Activated T-helper 1 cell treated with anti-CD3 and anti-CD28 coated beads, Interleukin-12 subunit alpha, Interleukin-12 subunit beta, Interleukin-2, Interleukin-4 antibody, amounts not matched to agents 30 ng/mL and 10 ng/mL and 1 ng/mL, durations not matched to agents 14 hours and 24 hours and 36 hours (primary cell): ENCODE results near the gene ARMC12. TPM values are rescaled to one million over a fixed set of nuclear protein-coding genes. Genes with fewer than 3 reads are reported as not detected.
A peak's percentile ranks its signal among the peaks of the same experiment; 100 is the strongest.
"Not testable (repeated sequence)": the region's sequence is repeated elsewhere in the genome, so short reads cannot be mapped to it uniquely, and the experiment has no call there.

Source experiments
- DNase-seq: peaks from one replicate; pipeline ENCODE4 v3.0.0; 2021; ENCODE audit warnings: low spot score
- H3K27ac Mint-ChIP-seq: one replicate; pipeline ENCODE4 v1.8.0; 2021; ENCODE audit warnings: mild to moderate bottlenecking, mixed read lengths
- H3K27me3 Mint-ChIP-seq: one replicate; pipeline ENCODE4 v1.8.0; 2022; ENCODE audit warnings: mild to moderate bottlenecking, moderate library complexity, mixed read lengths; ENCODE audit not compliant: insufficient read depth
- H3K36me3 Mint-ChIP-seq: one replicate; pipeline ENCODE4 v1.8.0; 2021; ENCODE audit warnings: low read depth, mixed read lengths
- H3K4me1 Mint-ChIP-seq: one replicate; pipeline ENCODE4 v1.8.0; 2021; ENCODE audit warnings: low read depth, mixed read lengths
- H3K4me3 Mint-ChIP-seq: one replicate; pipeline ENCODE4 v1.8.0; 2021; ENCODE audit warnings: mild to moderate bottlenecking, moderate library complexity, mixed read lengths
- H3K9me3 Mint-ChIP-seq: one replicate; pipeline ENCODE4 v1.8.0; 2021; ENCODE audit warnings: mixed read lengths
- intact Hi-C: fragments of 100-400 bp; cut with micrococcal nuclease; formaldehyde crosslinking; loops from one replicate; pipeline ENCODE4 v1.15.1; 2024
- total RNA-seq: library from RNA; stranded (reverse); gene quantifications from 2 replicates; pipeline ENCODE4 v1.2.3, GENCODE V29; 2022

ARMC12 gene, protein sequence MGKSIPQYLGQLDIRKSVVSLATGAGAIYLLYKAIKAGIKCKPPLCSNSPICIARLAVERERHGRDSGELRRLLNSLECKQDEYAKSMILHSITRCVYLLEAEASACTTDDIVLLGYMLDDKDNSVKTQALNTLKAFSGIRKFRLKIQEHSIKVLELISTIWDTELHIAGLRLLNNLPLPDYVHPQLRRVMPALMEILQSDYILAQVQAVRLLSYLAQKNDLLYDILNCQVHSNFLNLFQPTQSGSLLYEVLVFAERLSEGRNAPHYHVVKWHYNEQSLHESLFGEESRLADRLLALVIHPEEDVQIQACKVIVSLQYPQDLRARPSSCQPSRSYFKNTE
- 0.24 and 0.41 TPM in 2 replicates for total RNA-seq

GRCh38 chr6:35736982-35737412 lies at the start of gene ARMC12:
Gene ARMC12, plus strand, starts transcription at chr6:35737032. Its CDS starts 77 bp downstream, at chr6:35737109.
- intact Hi-C loops = loop anchor here (1.0 to 5.0 kb wide), 7 partner anchors 51 to 442 kb away; partner anchors contain the start of gene PPARD
- H3K4me3 Mint-ChIP-seq = no peak within 1 kb of the TSS
- peak within 1 kb of the TSS; percentile 66 for H3K27ac Mint-ChIP-seq
- no peaks in the 10 kb centered on the region for H3K36me3 Mint-ChIP-seq
- no peaks in the 10 kb centered on the region for H3K27me3 Mint-ChIP-seq
- DNase-seq = no peak
- H3K4me1 Mint-ChIP-seq = peaks cover 38% of the 10 kb centered on the region
- no peaks in the 10 kb centered on the region for H3K9me3 Mint-ChIP-seq

GRCh38 chr6:35687658-35688604 lies 48.9 kb upstream of the ARMC12 start:
- Mint-ChIP-seq H3K4me3 (peak overlapping the region; percentile 97), H3K27ac (peak overlapping the region; percentile 95), H3K9me3 (no peaks in the 10 kb centered on the region), H3K4me1 (peaks cover 24% of the 10 kb centered on the region), H3K36me3 (peaks cover 4% of the 10 kb centered on the region), H3K27me3 (peaks cover 2% of the 10 kb centered on the region)
- intact Hi-C loops = loop anchor here (1.0 to 10.0 kb wide), 5 partner anchors 22 to 507 kb away; partner anchors contain the start of gene BRPF3
- DNase-seq = peak; percentile 36

GRCh38 chr6:35688605-35689322 lies 48.1 kb upstream of the ARMC12 start, which contains the start of gene FKBP5:
Gene FKBP5, minus strand, starts transcription at chr6:35688915. Its CDS starts 46,091 bp downstream, at chr6:35642824.
- Mint-ChIP-seq H3K36me3 (peaks cover 4% of the 10 kb centered on the region), H3K9me3 (no peaks in the 10 kb centered on the region), H3K4me1 (peaks cover 24% of the 10 kb centered on the region), H3K4me3 (peak within 1 kb of the TSS; percentile 97), H3K27me3 (peaks cover 2% of the 10 kb centered on the region), H3K27ac (peak within 1 kb of the TSS; percentile 95)
- DNase-seq = peak; percentile 87
- intact Hi-C loops = loop anchor here (1.0 to 10.0 kb wide), 4 partner anchors 22 to 506 kb away; partner anchors contain the start of gene BRPF3

DNA sequence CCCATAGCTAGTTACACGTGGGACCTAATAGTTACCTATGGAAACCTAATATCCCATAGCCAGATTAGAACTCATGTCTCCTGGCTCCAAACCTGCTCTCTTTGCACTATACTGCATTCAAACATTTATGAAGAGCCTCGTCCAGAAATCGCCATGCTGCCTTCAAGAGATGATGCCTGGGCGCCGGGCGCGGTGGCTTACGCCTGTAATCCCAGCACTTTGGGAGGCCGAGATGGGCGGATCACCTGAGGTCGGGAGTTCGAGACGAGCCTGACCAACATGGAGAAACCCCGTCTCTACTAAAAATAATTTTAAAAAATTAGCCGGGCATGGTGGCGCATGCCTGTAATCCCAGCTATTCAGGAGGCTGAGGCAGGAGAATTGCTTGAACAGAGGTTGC lies 46.8 kb upstream of the ARMC12 start:
- DNase-seq, H3K9me3 Mint-ChIP-seq, intact Hi-C loops, H3K36me3 Mint-ChIP-seq, H3K27ac Mint-ChIP-seq, H3K27me3 Mint-ChIP-seq: not testable (repeated sequence)
- Mint-ChIP-seq H3K4me1 (peaks cover 30% of the 10 kb centered on the region), H3K4me3 (peak overlapping the region; percentile 5)

DNA sequence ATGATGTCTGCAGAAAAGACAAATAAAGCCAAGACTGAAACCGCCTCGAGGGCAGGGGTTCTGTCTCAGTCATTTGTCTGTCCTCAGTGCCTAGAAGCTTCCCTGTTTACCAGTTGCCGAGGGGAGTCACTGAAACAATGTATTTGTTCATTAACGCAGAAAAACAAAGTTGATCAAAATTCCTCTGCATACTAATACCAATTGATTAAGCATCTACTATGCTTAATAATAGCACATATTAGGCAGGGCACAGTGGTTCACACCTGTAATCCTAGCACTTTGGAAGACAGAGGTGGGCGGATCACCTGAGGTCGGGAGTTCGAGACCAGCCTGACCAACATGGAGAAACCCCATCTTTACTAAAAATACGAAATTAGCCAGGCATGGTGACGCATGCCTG lies 46.3 kb upstream of the ARMC12 start:
- Mint-ChIP-seq H3K4me1 (peaks cover 30% of the 10 kb centered on the region), H3K4me3 (no peak overlapping the region), H3K9me3 (peaks cover 5% of the 10 kb centered on the region), H3K27me3 (peaks cover 2% of the 10 kb centered on the region), H3K36me3 (peaks cover 4% of the 10 kb centered on the region), H3K27ac (no peak overlapping the region)
- no peak for DNase-seq
- intact Hi-C loops = no loop called here

DNA sequence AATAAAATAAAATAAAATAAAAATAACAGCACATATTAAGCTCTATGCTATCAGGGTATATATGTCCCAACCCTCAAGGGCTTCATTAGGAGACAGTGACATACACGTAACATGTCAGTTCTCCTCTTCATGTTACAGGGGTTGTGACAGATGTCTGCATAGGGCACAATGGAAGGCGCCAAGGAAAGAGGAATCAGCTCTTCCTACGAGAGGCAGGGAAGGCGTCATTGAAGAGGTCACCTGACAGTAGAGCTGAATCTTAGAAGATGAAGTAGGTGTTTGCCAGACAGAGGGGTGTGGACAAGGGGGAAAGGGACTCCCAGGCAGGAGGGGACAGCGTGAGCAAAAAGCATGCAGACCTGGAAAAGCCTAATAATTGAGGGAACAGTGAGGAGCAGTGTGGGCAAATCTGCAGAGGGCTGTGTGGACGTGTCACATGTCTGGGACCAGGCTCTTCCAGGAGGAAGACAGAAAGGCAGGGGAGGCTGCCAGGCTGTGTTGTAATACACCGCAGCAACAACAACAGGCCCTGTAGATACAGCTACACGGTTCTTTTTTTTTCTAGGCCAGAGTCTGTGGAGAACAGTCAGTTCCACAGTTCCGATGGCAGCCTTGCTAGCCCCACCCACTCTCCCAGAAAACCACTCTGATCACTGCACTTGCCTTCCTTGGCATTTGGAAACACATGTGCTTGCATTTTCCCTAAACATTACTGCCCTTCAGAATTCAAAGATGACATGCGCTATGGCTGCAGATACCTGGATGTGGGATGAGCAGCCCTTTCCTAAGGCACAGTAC lies 45.6 kb upstream of the ARMC12 start:
- intact Hi-C loops = no loop called here
- peaks cover 30% of the 10 kb centered on the region for H3K4me1 Mint-ChIP-seq
- no peak overlapping the region for H3K4me3 Mint-ChIP-seq

DNA sequence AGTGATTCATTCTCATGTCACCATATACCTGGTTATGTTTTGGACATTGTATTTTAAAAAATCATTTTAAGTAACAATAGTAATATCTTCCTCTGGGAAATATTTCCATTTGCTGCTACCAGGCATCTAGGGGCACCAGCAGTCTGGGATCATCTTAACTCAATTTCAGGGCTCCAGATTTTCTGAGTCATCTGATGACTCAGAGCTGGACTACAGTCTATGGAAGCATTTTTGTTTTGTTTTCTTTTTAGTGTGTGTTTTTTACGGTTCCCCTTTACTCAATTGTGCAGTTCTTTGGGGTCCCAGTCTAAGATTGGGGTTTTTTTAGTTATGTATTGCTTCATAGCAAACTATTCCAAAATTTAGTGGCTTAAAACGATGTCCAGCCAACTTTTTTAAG lies 42.4 kb upstream of the ARMC12 start:
- H3K4me3 Mint-ChIP-seq = no peak overlapping the region
- no peak overlapping the region for H3K27ac Mint-ChIP-seq
- peaks cover 5% of the 10 kb centered on the region for H3K9me3 Mint-ChIP-seq
- H3K27me3 Mint-ChIP-seq = no peaks in the 10 kb centered on the region
- no peak for DNase-seq
- no peaks in the 10 kb centered on the region for H3K36me3 Mint-ChIP-seq
- peaks cover 10% of the 10 kb centered on the region for H3K4me1 Mint-ChIP-seq
- intact Hi-C loops = no loop called here

More for the DNA sequence above, 45.6 kb upstream of the ARMC12 start:
- H3K36me3 Mint-ChIP-seq = peaks cover 4% of the 10 kb centered on the region
- H3K9me3 Mint-ChIP-seq = peaks cover 5% of the 10 kb centered on the region
- no peak for DNase-seq
- peaks cover 2% of the 10 kb centered on the region for H3K27me3 Mint-ChIP-seq
- H3K27ac Mint-ChIP-seq = no peak overlapping the region

GRCh38 chr6:35698430-35698829 lies 38.4 kb upstream of the ARMC12 start:
- not testable (repeated sequence) for H3K27ac Mint-ChIP-seq, H3K9me3 Mint-ChIP-seq

DNA sequence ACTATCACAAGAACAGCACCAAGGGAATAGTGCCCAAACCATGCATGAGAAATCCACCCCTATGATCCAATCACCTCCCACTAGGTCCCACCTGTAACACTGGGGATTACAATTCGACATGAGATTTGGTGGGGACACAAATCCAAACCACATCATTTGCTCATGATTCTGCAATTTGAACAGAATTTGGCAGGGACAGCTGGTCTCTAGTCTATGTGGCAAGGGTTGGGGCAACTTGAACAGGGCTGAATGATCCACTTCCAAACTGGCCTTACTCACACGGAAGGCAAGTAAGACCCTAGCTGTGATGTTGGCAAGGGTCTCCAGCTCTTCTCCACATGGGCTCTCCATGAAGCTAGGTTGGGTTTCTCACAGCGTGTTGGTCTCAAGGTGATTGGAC lies 38.0 kb upstream of the ARMC12 start:
- H3K9me3 Mint-ChIP-seq = peaks cover 7% of the 10 kb centered on the region
- no peak for DNase-seq
- no peak overlapping the region for H3K27ac Mint-ChIP-seq
- H3K36me3 Mint-ChIP-seq = no peaks in the 10 kb centered on the region
- intact Hi-C loops = no loop called here
- no peaks in the 10 kb centered on the region for H3K27me3 Mint-ChIP-seq
- H3K4me3 Mint-ChIP-seq = no peak overlapping the region
- peaks cover 6% of the 10 kb centered on the region for H3K4me1 Mint-ChIP-seq

More at GRCh38 chr6:35698430-35698829, 38.4 kb upstream of the ARMC12 start:
- intact Hi-C loops, H3K27me3 Mint-ChIP-seq, DNase-seq, H3K4me1 Mint-ChIP-seq, H3K4me3 Mint-ChIP-seq, H3K36me3 Mint-ChIP-seq: not testable (repeated sequence)

- H3K4me3 Mint-ChIP-seq = no peak overlapping the region
- H3K27ac Mint-ChIP-seq = no peak overlapping the region
- H3K27me3 Mint-ChIP-seq = no peaks in the 10 kb centered on the region
- intact Hi-C loops = no loop called here
- H3K36me3 Mint-ChIP-seq = peaks cover 1% of the 10 kb centered on the region
- peaks cover 6% of the 10 kb centered on the region for H3K9me3 Mint-ChIP-seq
- H3K4me1 Mint-ChIP-seq = peaks cover 15% of the 10 kb centered on the region
- no peak for DNase-seq
These were observed 33.3 kb upstream of the ARMC12 start for GRCh38 chr6:35703554-35703953.

DNA sequence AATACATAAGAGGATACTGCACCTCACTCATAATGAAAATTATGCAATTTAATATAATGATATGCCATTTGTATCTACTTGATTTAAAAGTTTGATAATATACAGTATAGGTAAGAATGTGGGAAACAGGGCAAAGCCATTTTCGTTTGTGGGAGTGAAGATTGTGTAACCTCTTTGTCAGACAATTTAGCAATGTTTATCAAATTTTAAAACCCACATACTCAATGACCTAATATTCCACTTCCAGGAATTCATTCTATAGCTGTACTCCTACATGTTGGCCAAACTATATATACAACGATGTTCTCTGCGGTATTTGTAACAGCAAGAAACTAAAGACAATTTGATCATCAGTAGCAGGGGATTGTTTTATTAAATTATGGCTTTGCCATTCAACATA lies 30.4 kb upstream of the ARMC12 start:
- peaks cover 13% of the 10 kb centered on the region for H3K9me3 Mint-ChIP-seq
- peaks cover 4% of the 10 kb centered on the region for H3K36me3 Mint-ChIP-seq
- no peak for DNase-seq
- no peak overlapping the region for H3K27ac Mint-ChIP-seq
- H3K27me3 Mint-ChIP-seq = no peaks in the 10 kb centered on the region
- no peak overlapping the region for H3K4me3 Mint-ChIP-seq
- intact Hi-C loops = no loop called here
- H3K4me1 Mint-ChIP-seq = peaks cover 36% of the 10 kb centered on the region
